HL-60 (cell line): ENCODE data around the gene SLC2A13.

Experiments used
- GABPA ChIP-seq: IDR thresholded peaks from 2 replicates; pipeline ENCODE4 v1.6.1; 2012; ENCODE audit warnings: low read depth
- POLR2AphosphoS5 ChIP-seq: IDR thresholded peaks from 2 replicates; pipeline ENCODE4 v1.6.1; 2012; ENCODE audit warnings: low read depth
- SPI1 ChIP-seq: IDR thresholded peaks from 2 replicates; pipeline ENCODE4 v1.6.1; 2012; ENCODE audit warnings: low read depth, mild to moderate bottlenecking, borderline replicate concordance
- TF ChIP-seq, protein P1 (sequence below): IDR thresholded peaks from 2 replicates; pipeline ENCODE4 v1.6.1; 2012; ENCODE audit warnings: low read depth; ENCODE audit not compliant: insufficient replicate concordance
- TF ChIP-seq, protein P2 (sequence below): IDR thresholded peaks from one replicate; pipeline ENCODE4 v1.5.1; 2011; ENCODE audit warnings: low read length, control low read depth, inconsistent platforms; ENCODE audit not compliant: insufficient read depth

DNA sequence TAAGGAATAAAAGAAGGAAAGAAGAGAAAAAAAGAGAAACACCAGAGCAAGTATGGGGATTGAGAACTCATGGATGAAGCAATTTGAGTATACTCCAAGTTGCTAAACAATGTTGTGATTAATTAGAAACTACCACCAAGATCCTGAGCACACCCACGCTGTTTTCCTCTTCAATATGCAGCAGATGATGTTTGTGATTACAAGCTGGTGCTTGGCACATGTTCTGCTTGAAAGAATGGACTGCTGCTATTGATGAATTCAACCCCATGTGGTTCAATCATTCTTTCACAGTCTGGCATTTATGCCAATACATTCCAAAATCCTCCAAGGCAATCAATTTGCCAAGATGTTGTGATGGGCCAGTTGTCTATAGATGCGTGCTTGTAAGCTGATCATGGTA lies 146.8 kb downstream of the SLC2A13 start:
- TF ChIP-seq, protein P1, sequence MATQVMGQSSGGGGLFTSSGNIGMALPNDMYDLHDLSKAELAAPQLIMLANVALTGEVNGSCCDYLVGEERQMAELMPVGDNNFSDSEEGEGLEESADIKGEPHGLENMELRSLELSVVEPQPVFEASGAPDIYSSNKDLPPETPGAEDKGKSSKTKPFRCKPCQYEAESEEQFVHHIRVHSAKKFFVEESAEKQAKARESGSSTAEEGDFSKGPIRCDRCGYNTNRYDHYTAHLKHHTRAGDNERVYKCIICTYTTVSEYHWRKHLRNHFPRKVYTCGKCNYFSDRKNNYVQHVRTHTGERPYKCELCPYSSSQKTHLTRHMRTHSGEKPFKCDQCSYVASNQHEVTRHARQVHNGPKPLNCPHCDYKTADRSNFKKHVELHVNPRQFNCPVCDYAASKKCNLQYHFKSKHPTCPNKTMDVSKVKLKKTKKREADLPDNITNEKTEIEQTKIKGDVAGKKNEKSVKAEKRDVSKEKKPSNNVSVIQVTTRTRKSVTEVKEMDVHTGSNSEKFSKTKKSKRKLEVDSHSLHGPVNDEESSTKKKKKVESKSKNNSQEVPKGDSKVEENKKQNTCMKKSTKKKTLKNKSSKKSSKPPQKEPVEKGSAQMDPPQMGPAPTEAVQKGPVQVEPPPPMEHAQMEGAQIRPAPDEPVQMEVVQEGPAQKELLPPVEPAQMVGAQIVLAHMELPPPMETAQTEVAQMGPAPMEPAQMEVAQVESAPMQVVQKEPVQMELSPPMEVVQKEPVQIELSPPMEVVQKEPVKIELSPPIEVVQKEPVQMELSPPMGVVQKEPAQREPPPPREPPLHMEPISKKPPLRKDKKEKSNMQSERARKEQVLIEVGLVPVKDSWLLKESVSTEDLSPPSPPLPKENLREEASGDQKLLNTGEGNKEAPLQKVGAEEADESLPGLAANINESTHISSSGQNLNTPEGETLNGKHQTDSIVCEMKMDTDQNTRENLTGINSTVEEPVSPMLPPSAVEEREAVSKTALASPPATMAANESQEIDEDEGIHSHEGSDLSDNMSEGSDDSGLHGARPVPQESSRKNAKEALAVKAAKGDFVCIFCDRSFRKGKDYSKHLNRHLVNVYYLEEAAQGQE, result no peak
- TF ChIP-seq, protein P2, sequence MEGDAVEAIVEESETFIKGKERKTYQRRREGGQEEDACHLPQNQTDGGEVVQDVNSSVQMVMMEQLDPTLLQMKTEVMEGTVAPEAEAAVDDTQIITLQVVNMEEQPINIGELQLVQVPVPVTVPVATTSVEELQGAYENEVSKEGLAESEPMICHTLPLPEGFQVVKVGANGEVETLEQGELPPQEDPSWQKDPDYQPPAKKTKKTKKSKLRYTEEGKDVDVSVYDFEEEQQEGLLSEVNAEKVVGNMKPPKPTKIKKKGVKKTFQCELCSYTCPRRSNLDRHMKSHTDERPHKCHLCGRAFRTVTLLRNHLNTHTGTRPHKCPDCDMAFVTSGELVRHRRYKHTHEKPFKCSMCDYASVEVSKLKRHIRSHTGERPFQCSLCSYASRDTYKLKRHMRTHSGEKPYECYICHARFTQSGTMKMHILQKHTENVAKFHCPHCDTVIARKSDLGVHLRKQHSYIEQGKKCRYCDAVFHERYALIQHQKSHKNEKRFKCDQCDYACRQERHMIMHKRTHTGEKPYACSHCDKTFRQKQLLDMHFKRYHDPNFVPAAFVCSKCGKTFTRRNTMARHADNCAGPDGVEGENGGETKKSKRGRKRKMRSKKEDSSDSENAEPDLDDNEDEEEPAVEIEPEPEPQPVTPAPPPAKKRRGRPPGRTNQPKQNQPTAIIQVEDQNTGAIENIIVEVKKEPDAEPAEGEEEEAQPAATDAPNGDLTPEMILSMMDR, result no peak
- TF ChIP-seq POLR2AphosphoS5 (no peak), SPI1 (no peak), GABPA (no peak)
